Heart left ventricle (tissue), 16 donors: Measurements from ENCODE around the gene DDC. TPM values are rescaled to one million over a fixed set of nuclear protein-coding genes. Genes with fewer than 3 reads are reported as not detected.

ENCODE experiments used
- ATAC-seq, 4 donors: fragments of 200-7000 bp; cut with Tn5 transposase; one replicate each; pipeline ENCODE4 v1.9.1; 2020 to 2022; ENCODE audit warnings: moderate library complexity in 4 of 4, mild to moderate bottlenecking in 3 of 4, moderate number of reproducible peaks in 1 of 4
- DNase-seq, 5 donors: peaks; one replicate each; pipeline ENCODE4 v3.0.0-alpha.2; 2020
- H3K27ac ChIP-seq, 12 donors: fragments of 200-600 bp; sonication (generic) in 4 of 12; one replicate each; pipeline versions ENCODE4 v1.5.0 to v1.8.0; 2016 to 2022; ENCODE audit warnings: mild to moderate bottlenecking in 2 of 12
- H3K27me3 ChIP-seq, 9 donors: fragments of 200-600 bp; sonication (generic) in 2 of 9; one replicate each; pipeline versions ENCODE4 v1.5.1 to v1.8.0; 2016 to 2022; ENCODE audit warnings: mild to moderate bottlenecking in 3 of 9
- H3K36me3 ChIP-seq, 9 donors: fragments of 200-600 bp; sonication (generic) in 2 of 9; one replicate each; pipeline versions ENCODE4 v1.5.0 to v1.8.0; 2018 to 2022; ENCODE audit warnings: mild to moderate bottlenecking in 2 of 9
- H3K4me1 ChIP-seq, 12 donors: fragments of 200-600 bp; sonication (generic) in 4 of 12; one replicate each; pipeline versions ENCODE4 v1.5.0 to v1.8.0; 2016 to 2022; ENCODE audit warnings: mild to moderate bottlenecking in 3 of 12
- H3K4me3 ChIP-seq, 12 donors: fragments of 200-600 bp; sonication (generic) in 4 of 12; one replicate each; pipeline versions ENCODE4 v1.5.0 to v1.8.0; 2017 to 2022; ENCODE audit warnings: mild to moderate bottlenecking in 9 of 12, moderate library complexity in 4 of 12
- H3K9me3 ChIP-seq, 12 donors: fragments of 200-600 bp; sonication (generic) in 4 of 12; one replicate each; pipeline versions ENCODE4 v1.5.0 to v1.8.0; 2016 to 2022; ENCODE audit warnings: mild to moderate bottlenecking in 1 of 12
- CTCF ChIP-seq, 12 donors: fragments of 200-600 bp; sonication (generic) in 4 of 12; IDR thresholded peaks; one replicate each; pipeline versions ENCODE4 v1.5.0 to v1.8.0; 2018 to 2022; ENCODE audit warnings: antibody characterized with exemption in 12 of 12, mild to moderate bottlenecking in 5 of 12
- POLR2A ChIP-seq, 2 donors: fragments of 450-650 bp; IDR thresholded peaks; one replicate each; pipeline ENCODE4 v1.6.1; 2017; ENCODE audit warnings: antibody characterized with exemption in 2 of 2, mild to moderate bottlenecking in 2 of 2, moderate library complexity in 2 of 2
- WGBS, 4 donors: extraction: QIAGEN DNeasy Blood & Tissue Kit in 2 of 4; methylation state at CpG; one replicate each; pipeline versions ENCODE4 v1.1.5 to v1.1.7; 2013 to 2018; 5-methylcytosine and 5-hydroxymethylcytosine counted together
- intact Hi-C, 10 donors: fragments of 100-400 bp; cut with DNase I; formaldehyde crosslinking; loops; one replicate each; pipeline versions ENCODE4 v1.11.1 to v1.14.2; 2022
- polyA plus RNA-seq, 2 donors: library from polyadenylated mRNA; stranded (reverse); fragments of 200-250 nt; gene quantifications; one replicate each; pipeline ENCODE4 v1.2.3, GENCODE V29; 2013
- total RNA-seq, 9 donors: library from RNA; depleted of rRNA in 2 of 9; stranded (reverse); fragments of >200 nt in 2 of 9; fragmentation: NEBNext Ultra II Directional in 3 of 9; extraction: Animal tissue kit (Norgen Biotek cat#: 25700) in 3 of 9; gene quantifications; one replicate each; pipeline versions ENCODE4 v1.1.0 to v1.2.4, GENCODE V29; 2016 to 2023
- donor health status: ischemic (EF 13 %, LVEDD 7.1; RV severe dilation, severe dysfunction).
- donor health status: healthy with polysubstance abuse.
- donor health status: DM: no; HTN: yes; CAD: no.
- donor health status: DM: no; HTN: no; CAD: no.
- donor health status: ischemic (EF 25% LVEDD 6.9; RV normal size, moderate dysfunction).
- donor health status: ischemic (EF 25% LVEDD 5.7; RV mildly dilated, moderate dysfunction).
- donor health status: healthy.
- donor health status: DM: yes; HTN: yes; CAD: no.
- donor health status: ischemic (EF 35%, LVEDD 5.7; RV mildly dilated, moderate dysfunction).
- donor health status: nonischemic (EF 11% LVEDD 7.7; RV severe dilation, severe dysfunction).
- donor health status: DM: yes; HTN: yes; CAD: no.
- donor health status: PGD.
- donor health status: ischemic (EF 29% LVEDD 5.4; RV normal size, mild dysfunction).
- donor health status: nonischemic (EF 23%, LVEDD 6.1; RV moderate dilation, normal function).

DDC gene
- total and polyA plus RNA-seq, 11 donors = 0.08 TPM; not detected in 10

GRCh38 chr7:50544992-50545391 is 20.2 kb downstream of the DDC start:
- Histone ChIP-seq H3K4me3 (no peak overlapping the region), H3K4me1 (no peaks in the 10 kb centered on the region), H3K27me3 (no peaks in the 10 kb centered on the region), H3K36me3 (no peaks in the 10 kb centered on the region), H3K27ac (no peak overlapping the region), H3K9me3 (no peaks in the 10 kb centered on the region)
- ATAC-seq (no peak), DNase-seq (no peak)
- WGBS, 4 donors = 74 to 78% (median 76%) methylated on average over 6 of the region's 6 CpGs
- intact Hi-C loops = no loop called here
- TF ChIP-seq CTCF (IDR thresholded peaks at IDR 0.05) = no peak

GRCh38 chr7:50543776-50544442 is 21.3 kb downstream of the DDC start:
- H3K4me1 ChIP-seq = no peaks in the 10 kb centered on the region
- ATAC-seq = no peak
- H3K9me3 ChIP-seq = no peaks in the 10 kb centered on the region
- no peak for DNase-seq
- H3K27me3 ChIP-seq = no peaks in the 10 kb centered on the region
- H3K4me3 ChIP-seq = no peak overlapping the region
- no peaks in the 10 kb centered on the region for H3K36me3 ChIP-seq
- TF ChIP-seq POLR2A (IDR thresholded peaks at IDR 0.05) = no peak
- H3K27ac ChIP-seq = no peak overlapping the region
- intact Hi-C loops = no loop called here
- WGBS, 4 donors = 87 to 91% (median 90%) methylated on average over 18 of the region's 18 CpGs

GRCh38 chr7:50542132-50542531 is 23.1 kb downstream of the DDC start:
- DNase-seq = no peak
- intact Hi-C loops = no loop called here
- Histone ChIP-seq H3K36me3 (no peaks in the 10 kb centered on the region), H3K27ac (no peak overlapping the region), H3K9me3 (no peaks in the 10 kb centered on the region), H3K27me3 (no peaks in the 10 kb centered on the region), H3K4me3 (no peak overlapping the region), H3K4me1 (no peaks in the 10 kb centered on the region)
- WGBS, 4 donors = 81 to 89% (median 85%) methylated on average over 11 of the region's 11 CpGs
- TF ChIP-seq CTCF (IDR thresholded peaks at IDR 0.05) = no peak
- ATAC-seq = no peak

- no peaks in the 10 kb centered on the region for H3K27me3 ChIP-seq
- TF ChIP-seq POLR2A (IDR thresholded peaks at IDR 0.05) = no peak
- no peak for TF ChIP-seq CTCF (IDR thresholded peaks at IDR 0.05)
- no peak for ATAC-seq
- no peaks in the 10 kb centered on the region for H3K9me3 ChIP-seq
- H3K36me3 ChIP-seq = no peaks in the 10 kb centered on the region
- H3K4me1 ChIP-seq = no peaks in the 10 kb centered on the region
- H3K27ac ChIP-seq = no peak overlapping the region
- intact Hi-C loops = no loop called here
- no peak for DNase-seq
- no peak overlapping the region for H3K4me3 ChIP-seq
- 81 to 89% (median 87%) methylated on average over 8 to 9 of the region's 9 CpGs for WGBS, 4 donors
These were observed 24.2 kb downstream of the DDC start for GRCh38 chr7:50540785-50541579.
